Right renal cortex interstitium (tissue), 3 donors: ENCODE results near the gene LRP10. TPM values are rescaled to one million over a fixed set of nuclear protein-coding genes. Genes with fewer than 3 reads are reported as not detected.
"Not testable (repeated sequence)": the region's sequence is repeated elsewhere in the genome, so short reads cannot be mapped to it uniquely, and the experiment has no call there.

Experiments
- DNase-seq, 3 donors: peaks; one replicate each; pipeline ENCODE4 v3.0.0-alpha.2; 2013; ENCODE audit warnings: low read depth in 3 of 3, low spot score in 2 of 3
- polyA plus RNA-seq, 3 donors: library from polyadenylated mRNA; unstranded; fragments of 120-200 nt; gene quantifications; one replicate each; pipeline ENCODE4 v1.2.1, GENCODE V29; 2013; ENCODE audit not compliant: insufficient read length in 3 of 3

Gene LRP10, protein sequence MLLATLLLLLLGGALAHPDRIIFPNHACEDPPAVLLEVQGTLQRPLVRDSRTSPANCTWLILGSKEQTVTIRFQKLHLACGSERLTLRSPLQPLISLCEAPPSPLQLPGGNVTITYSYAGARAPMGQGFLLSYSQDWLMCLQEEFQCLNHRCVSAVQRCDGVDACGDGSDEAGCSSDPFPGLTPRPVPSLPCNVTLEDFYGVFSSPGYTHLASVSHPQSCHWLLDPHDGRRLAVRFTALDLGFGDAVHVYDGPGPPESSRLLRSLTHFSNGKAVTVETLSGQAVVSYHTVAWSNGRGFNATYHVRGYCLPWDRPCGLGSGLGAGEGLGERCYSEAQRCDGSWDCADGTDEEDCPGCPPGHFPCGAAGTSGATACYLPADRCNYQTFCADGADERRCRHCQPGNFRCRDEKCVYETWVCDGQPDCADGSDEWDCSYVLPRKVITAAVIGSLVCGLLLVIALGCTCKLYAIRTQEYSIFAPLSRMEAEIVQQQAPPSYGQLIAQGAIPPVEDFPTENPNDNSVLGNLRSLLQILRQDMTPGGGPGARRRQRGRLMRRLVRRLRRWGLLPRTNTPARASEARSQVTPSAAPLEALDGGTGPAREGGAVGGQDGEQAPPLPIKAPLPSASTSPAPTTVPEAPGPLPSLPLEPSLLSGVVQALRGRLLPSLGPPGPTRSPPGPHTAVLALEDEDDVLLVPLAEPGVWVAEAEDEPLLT
- 10 to 100 TPM; 67.4 to 85.7 (median 73.1) TPM for polyA plus RNA-seq

DNA sequence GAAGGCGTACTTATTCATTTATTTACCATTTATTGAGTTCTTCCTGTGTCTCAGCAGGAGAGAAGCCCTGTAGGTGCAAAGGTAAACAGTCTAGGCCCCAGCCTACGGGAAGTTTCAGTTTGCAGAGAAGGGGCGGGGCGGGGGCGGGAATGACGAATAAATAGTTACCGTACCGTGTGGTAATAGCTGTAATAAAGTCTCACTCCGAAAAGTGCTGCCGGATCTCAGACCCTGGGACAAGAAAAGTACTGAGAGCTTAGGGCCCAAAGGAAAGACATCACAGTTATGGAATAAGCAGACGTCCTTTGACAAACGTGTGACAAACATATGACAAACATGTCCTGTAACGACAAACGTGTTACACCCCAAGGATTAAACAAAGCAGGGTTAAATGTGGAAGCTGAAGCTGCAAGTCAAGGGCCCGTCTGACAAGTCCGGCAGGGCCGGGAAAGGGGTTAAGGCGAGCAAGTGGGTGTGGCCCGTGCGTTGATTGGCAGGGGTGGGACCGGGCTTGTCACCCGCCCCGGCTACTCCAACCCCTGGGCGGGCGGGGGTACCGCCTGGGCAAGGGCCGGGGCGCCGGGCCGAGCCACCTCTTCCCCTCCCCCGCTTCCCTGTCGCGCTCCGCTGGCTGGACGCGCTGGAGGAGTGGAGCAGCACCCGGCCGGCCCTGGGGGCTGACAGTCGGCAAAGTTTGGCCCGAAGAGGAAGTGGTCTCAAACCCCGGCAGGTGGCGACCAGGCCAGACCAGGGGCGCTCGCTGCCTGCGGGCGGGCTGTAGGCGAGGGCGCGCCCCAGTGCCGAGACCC lies at the start of gene LRP10:
Gene LRP10, plus strand, starts transcription at position 517 of the 809 bp plus-strand sequence. CDS start 564 bp downstream, outside the sequence.
- peak in 2 of 3 donors; percentile 73 to 84 for DNase-seq

DNA sequence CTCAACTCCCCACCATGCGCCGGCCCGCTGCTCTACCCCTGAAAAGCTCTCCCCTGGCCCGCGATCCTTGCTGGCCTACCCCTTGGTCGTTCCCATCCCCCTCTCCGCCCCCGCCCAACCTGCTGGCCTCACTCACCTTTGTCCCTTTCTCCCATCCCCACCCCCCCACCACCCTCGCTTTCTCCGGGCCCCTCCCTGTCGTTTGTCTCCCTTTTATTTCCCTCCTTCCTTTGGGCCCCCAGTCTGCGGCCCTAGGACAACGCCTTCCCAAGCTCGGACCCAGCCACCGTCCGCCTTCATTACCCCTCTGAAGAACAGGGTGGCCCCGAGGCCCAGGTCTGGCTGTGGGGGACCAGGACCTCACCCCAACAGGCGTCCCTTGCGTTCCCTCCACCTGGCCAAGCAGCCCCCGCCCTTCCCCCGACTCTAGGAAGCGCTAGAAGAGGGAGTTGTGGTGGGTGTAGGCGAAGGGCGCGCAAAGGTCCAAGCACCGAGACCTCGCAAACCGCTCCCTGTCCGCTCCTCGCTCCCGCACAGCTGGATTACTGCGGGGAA lies 49.4 kb upstream of the LRP10 start:
- no peak for DNase-seq

DNA sequence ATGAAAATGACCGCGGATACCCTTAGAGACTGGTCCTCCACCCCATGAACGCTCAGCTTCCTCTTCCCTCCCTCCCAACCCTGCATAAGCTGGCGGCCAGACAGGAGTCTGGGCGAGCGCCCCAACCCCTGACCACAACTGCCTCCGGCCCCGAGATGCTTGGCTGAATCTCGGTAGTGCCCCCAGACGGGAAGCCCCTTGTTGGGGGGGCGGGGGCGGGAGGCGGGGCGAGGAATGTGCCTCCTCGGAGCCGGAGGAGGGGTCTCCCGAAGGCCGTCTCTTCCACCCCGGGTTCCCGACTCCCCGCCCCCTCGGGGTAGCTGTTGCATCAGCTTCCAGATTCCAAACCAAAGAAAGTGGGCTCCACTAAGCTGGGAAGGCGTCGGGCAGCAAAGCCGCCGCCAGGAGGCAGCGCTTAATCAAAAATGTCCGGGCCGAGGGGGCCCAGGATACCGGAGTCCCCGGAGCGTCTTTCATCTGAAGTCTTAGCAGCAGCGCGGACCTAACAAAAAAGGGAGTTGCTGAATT lies 48.9 kb upstream of the LRP10 start:
- peak in 2 of 3 donors; percentile 76 to 83 for DNase-seq

DNA sequence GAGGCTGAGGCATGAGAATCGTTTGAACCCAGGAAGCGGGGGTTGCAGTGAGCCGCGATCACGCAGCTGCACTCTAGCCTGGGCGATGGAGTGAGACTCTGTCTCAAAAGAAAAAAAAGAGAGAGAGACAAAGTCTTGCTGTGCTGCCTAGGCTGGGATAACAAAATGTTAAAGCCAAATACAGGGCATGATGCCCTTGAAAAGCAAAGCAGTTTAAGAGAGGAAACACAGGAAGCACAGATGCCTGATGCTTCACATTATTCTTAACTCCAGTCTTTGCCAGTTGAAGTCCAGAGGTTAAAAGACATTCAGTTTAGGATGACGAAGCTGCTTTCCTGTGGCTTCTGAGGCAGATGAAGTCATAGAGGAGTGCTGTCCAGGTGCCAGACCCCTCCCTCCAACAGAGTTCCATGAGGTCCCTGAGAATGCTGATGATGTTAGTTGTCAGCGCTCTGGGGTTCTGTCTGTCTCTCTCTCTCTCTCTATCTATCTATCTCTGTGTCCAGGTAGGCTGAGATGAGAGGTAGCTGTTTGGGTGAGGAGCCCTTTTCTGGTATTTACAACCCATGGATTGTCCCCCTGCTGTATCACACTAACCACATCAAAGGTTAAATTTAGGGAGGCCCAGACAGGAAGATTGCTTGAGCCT lies 46.7 kb upstream of the LRP10 start:
- no peak for DNase-seq

DNA sequence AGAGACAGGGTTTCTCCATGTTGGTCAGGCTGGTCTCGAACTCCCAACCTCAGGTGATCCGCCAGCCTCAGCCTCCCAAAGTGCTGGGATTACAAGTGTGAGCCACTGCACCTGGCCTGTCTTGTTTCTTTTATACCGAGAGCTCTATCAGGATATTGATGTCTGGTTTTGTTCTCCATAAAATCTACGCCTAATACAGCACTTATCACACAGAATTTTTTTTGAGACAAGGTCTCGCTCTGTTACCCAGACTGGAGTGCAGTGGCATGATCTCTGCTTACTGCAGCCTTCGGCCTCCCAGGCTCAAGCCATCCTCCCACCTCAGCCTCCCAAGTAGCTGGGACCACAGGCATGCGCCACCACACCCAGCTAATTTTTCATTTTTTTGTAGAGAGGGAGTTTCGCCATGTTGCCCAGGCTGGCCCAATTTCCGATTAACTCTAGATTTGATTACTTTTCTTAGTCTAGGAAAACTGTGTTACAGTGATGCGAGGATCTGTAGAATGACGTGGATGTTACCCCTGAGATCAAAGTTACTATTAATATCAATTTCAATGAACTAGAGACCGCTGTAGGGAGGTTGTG lies 42.4 kb upstream of the LRP10 start:
- not testable (repeated sequence) for DNase-seq

DNA sequence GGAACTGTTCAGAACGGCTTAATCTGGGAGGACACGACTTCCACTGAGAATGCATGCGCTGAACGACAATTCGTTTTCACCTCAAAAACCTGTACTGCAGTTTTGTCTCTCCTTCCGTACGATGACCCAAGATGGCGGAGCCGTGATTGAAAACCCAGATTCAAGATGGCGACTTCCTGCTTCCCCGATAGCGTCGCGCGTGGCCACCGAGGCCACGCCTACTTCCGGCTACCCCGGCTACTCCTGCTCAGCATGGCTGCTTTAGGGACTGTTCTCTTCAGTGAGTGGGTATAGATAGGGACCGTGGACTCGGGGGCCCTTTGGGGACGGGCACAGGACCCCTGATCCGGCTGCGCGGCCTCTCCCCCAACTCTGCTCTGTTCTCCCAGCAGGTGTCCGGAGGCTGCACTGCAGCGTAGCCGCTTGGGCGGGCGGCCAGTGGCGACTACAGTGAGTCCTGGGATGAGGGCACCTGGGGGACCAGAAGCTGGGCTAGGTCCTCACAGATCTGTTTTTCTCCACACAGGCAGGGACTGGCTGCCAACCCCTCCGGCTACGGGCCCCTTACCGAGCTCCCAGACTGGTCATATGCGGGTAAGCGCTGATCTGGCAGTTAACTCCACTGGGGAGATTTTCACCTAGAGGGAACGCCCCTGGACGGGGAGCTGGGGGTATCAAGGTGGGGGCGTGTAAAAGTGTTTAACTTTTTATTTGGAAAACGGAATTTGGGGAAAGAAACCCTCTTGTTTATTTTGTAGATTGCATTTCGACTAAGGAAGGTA lies 41.7 kb upstream of the LRP10 start, which contains the start of gene MRPL52:
Gene MRPL52, plus strand, starts transcription at position 227 of the 782 bp plus-strand sequence. Its CDS starts 26 bp downstream, at position 253.
- peak in 2 of 3 donors; percentile 81 to 87 for DNase-seq

DNA sequence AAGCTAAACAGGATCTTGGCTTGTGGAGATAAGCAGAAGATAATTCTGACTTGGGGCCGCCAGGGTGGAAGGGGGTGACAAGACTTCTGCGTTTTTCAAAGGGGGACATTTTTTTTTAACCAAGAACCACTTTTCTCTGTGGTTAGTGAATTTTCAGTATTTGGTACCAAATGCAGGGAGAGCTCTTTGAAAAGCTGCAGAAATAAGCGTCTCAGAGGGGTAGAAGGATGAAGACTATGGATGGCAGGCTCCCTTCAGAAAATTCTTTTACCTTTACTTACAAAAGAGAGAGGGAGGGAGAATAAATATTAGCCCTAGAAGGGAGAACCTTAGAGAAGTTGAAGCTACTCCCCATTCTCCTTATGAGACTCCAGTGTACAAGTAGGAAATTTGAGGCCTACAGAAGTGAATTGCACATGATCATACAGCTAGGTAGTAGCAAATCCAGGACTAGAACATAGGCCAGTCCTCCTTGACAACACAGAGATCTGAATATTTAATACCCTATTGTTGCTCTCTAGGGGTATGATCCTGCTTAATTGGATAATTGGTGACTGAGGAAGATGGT lies 41.0 kb upstream of the LRP10 start:
- DNase-seq, result no peak

DNA sequence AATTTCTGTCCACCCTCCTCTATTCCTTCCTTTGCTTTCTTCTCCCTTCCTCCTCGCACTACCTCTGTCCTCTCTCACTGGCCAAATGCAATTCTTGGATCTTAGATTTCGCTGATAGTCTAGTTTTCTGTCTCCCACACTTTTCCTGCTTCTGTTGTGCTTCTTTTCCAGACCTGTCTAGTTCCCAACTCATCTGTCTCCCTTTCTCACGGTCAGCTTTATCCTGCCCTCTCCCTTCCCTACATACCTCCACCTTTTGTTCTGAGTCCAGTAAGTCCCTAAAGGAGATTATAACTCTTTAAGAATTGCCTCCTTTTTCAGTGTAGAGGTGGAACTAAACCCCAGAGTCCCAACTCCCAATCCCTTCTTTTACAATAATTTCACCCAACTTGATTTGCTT lies 36.0 kb upstream of the LRP10 start:
- DNase-seq, result no peak

DNA sequence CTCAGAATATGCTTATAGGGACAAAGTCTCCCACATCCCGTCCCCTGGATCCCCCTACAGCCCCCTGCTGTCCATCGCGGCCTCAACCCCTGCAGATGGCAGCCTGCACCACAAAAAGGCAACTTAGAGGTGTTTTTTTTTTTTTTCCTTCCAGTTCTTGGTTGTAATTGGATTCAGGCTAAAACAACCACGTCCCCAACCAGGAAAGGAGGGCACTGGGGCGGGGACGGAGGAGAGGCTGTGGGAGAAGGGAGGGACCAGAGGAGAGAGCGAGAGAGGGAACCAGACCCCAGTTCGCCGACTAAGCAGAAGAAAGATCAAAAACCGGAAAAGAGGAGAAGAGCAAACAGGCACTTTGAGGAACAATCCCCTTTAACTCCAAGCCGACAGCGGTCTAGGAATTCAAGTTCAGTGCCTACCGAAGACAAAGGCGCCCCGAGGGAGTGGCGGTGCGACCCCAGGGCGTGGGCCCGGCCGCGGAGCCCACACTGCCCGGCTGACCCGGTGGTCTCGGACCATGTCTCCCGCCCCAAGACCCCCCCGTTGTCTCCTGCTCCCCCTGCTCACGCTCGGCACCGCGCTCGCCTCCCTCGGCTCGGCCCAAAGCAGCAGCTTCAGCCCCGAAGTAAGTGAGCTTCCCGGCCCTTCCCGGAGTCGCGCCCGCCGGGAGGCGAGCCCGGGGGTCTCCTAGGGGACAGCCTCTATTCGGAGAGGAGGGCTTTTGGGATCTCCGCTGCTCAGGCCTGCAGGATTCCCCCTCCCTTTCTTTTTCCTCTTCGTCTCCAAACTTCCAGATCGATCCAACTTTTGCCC lies 35.0 kb upstream of the LRP10 start, which contains the start of gene MMP14:
Gene MMP14, plus strand, starts transcription at position 285 of the 813 bp plus-strand sequence. Its CDS starts 233 bp downstream, at position 518.
- peak in 1 of 3 donors; percentile 80 for DNase-seq

DNA sequence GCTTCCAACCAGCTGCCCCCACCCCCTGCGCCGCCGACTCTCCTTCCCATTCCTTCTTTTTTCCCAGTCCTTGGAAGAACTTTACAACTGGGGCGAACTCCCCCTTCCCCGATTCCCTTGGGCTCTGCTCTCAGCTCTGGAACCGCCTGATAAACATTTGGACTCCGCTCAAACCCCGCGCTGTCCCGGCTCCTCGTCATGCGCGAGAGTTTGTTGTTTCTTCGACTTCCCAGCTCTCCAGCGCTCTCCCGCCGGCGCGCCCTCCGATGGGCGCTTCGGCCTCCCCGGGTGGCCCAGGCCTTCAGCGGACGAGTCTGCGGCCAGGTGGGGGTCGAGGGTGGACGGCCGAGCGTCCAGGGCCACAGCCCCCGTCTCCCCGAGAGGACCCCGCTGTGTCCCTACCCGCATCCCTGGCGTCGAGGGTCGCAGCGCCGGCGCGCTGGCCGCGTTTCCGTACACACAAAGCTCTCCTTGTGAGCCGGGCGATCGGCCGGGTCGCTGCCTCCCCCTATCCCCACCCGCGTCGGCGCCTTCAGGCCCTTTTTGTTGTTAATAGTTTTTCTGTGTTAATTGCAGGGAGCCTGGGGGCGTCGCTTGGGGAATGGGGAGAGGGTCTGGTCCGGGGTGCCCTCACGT lies 34.3 kb upstream of the LRP10 start:
- no peak for DNase-seq

DNA sequence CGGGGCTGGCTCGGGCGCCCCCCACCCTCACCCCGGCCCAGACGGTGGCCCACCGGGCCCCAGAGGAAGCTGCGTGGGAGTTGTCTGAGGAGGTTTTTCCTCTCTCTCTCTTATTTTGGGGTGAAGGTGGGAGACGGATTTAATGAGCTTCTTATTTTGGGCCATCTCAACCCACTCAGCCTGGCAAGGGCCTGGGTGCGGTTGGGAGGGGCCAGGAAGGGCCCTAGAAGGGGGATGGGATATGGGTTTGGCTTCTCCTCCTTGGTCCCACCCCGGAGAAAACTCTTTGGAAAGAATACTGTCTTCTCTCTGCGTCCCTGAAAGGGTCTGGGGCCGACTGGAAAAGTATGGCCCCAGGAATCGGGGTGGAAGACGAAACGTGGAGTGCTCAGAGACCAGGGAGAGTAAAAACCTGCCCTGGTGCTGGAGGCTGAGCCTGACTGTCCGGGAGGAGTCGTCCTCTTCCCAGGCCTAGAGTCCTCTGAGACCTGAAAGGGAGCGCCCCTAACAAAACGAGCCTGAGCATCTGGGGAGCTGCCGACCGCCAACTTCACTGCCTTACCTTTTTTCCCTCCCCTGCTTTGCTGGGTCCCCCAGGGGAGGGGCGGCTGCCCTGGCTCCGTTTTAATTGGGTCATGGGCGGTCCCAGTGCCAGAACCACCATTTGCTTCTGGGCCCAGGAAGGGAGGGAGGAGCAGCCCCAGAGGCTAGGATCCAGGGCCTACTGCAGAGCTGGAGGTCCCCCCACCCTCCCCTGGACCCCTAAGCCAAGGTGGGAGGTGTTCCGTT lies 33.6 kb upstream of the LRP10 start:
- no peak for DNase-seq

DNA sequence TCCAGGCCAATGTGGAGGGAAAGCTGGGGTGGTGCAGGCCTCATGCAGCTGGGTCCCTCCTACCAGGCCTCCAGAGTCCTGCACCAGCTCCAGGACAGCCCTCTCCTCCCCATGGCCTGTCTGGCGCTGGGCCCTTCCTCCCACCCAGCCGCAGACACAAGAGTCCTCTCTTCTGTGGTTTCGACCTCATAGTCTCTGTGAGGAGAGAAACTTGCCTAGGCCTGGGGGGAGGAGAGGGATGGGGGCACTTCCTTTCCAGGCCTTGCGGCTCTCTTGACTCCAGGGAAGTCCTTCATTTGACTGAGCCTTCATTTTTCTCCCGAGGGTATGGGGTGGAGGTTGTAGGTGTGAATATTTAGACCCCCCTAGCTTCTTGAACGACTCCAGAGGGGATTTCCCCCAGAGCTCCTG lies 32.9 kb upstream of the LRP10 start:
- no peak for DNase-seq

DNA sequence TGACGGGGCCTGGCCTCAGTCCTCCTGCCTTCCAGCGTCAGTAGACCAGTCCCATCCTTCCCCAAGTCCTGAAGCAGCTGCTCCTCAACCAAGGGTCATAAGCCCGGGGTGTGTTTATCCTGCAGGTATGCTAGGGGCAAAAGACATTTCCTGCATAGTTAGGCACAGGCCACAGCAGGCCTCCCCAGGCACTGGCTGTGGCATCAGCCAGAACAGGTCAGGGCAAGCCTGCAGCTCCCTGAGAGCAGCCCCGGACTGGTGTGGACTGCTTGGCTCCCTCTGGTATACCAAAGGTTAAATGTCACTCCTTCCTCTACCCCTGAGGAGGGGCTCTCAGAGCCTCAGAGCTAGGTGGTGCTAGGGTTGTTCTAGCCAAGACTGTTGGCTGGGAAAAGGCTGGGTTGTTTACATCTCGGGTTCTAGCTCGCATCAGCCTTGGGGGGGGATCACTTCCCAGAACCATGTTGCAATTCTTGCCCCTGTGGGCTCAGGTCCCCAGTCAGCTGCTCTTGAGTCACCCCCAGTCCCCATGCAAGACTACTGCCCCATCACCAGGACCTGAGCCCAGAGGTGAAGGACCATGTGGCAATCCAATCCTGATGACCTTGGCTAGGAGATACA lies 32.3 kb upstream of the LRP10 start:
- DNase-seq, result no peak

DNA sequence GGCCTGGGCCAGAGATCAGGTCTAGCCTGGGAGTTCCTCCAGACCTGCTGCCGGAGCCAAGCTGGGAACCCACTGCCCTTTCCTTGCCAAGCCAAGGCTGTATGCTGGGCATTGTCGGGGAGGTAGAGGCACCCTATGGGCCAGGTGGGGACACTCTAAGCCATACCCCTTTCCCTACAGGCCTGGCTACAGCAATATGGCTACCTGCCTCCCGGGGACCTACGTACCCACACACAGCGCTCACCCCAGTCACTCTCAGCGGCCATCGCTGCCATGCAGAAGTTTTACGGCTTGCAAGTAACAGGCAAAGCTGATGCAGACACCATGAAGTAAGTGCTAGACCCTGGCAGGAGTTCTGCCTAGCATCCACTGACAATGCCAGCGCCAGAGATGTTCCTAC lies 30.2 kb upstream of the LRP10 start:
- no peak for DNase-seq

DNA sequence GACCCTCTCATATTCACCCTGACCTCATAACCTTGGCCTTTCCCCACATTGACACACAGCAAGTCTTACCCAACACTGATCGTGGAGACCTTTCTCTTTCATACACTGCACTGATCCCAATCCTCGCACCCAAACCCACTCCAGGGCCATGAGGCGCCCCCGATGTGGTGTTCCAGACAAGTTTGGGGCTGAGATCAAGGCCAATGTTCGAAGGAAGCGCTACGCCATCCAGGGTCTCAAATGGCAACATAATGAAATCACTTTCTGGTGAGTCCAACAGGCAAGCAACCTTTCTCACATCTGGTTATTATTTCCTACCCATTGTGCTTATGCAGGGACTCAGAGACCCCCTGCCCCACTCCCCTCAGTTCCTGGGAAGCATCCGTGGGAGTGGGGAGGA lies 29.8 kb upstream of the LRP10 start:
- no peak for DNase-seq
